CD4-positive, alpha-beta T cell treated with Interleukin-10 for 1 hour (primary cell): ENCODE data around the gene PGA3.

Experiments used
- DNase-seq: peaks from one replicate; pipeline ENCODE4 v3.0.0-alpha.2; 2020

PGA3 gene

DNA sequence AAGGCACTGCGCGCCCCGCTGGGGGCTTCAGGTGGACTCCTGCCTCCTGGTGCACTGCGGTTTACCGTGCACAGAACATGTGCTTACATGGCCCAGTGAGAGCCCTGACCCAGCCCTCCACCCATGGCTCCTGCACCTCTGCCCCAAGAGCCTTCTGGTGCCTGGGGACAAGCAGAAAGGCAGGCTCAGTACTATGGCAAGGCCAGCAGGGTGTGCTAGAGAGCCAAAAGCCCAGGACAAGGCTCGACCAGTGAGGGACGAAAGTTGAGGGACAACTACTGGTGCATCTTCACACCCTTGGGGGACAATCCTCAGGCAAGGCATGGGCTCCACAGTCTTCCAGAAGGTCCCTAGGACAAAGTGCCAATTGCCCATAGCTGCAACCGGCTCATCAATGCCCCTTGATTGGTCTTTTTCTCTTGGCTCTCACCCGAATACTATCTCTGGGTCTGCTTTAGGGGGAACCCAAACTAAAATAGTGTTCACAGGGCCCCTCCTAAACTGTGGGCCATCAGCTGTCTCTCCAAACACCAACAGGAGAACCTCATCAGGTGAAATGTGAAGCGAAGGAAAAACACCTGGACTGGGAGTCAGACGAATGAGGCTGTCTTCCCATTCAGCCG, 51.2 kb downstream of the PGA3 start:
- peak; percentile 62 for DNase-seq

DNA sequence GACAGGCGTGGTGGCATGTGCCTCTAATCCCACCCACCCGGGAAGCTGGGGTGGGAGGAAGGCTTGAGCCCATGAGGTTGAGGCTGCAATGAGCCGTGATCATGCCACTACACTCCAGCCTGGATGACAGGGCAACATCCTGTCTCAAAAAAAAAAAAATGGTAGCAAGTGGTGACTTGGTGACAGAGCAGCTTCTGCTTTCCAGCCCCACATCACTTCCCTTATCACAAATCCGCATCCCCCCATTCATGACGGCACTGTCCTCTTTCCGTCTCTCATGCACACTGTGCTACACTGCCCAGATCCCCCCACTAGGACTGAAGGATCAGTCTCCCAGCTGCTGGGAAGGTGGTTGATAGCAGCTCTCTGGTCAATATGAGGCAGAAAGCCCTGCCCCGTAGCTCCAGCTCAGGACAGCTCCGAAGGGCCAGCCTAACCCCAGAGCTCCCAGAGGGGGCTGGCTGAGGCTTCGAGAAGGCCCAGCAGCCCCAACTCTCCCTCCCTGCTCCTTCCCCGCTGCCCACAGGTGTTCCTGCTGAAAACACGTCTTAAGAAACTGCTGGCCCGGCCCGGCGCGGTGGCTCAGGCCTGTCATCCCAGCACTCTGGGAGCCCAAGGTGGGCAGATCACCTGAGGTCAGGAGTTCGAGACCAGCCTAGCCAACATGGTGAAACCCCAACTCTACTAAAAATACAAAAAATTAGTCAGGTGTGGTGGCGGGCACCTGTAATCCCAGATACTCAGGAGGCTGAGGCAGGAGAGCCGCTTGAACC, 53.6 kb downstream of the PGA3 start:
- DNase-seq: no peak

DNA sequence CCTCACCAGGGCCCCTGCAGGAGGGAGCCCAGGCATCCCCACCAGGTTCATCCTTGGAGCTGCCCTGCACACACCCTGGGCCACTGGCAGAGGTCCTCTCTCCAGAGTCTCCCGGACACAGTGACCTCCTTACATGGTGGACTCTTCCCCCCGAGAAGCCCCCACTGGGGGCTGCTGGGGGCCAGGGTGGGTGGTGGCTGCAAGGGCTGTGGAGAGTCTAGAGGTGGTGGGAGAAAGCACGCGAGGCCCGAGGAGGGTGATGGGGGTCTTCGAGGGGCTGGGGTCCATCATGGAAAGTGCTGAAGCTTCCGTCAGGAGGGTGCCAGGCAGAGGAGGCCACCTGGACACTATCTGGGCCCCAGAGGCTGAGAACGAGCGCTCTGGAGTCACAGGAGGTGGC, 55.2 kb downstream of the PGA3 start:
- DNase-seq: no peak

DNA sequence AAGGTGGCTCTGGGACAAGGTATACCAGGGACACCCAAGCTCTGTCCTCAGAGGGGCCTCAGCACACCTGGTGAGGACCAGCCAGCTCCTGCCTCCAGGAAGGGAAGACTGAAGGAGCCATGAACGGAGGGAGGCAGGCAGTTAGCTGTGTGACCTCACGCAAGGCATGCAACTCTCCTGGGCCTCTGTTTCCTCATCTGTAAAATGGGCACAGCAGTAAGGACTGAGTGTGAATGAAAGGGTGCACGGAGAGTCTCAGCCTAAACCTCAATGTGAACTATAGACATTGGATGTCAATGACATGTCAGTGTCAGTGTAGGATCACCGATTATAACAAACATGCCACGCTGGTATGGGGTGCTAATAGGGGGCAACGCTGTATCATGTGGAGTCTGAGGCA, 56.0 kb downstream of the PGA3 start:
- no peak for DNase-seq
